GM19395 (cell line): Measurements from ENCODE around the gene TMEM236.

Experiments
- ATAC-seq: cut with Tn5 transposase; IDR thresholded peaks from one replicate; pipeline ENCODE4 v1.9.1; 2021; ENCODE audit warnings: mild to moderate bottlenecking, moderate library complexity; ENCODE audit not compliant: unreplicated experiment

Gene TMEM236

DNA sequence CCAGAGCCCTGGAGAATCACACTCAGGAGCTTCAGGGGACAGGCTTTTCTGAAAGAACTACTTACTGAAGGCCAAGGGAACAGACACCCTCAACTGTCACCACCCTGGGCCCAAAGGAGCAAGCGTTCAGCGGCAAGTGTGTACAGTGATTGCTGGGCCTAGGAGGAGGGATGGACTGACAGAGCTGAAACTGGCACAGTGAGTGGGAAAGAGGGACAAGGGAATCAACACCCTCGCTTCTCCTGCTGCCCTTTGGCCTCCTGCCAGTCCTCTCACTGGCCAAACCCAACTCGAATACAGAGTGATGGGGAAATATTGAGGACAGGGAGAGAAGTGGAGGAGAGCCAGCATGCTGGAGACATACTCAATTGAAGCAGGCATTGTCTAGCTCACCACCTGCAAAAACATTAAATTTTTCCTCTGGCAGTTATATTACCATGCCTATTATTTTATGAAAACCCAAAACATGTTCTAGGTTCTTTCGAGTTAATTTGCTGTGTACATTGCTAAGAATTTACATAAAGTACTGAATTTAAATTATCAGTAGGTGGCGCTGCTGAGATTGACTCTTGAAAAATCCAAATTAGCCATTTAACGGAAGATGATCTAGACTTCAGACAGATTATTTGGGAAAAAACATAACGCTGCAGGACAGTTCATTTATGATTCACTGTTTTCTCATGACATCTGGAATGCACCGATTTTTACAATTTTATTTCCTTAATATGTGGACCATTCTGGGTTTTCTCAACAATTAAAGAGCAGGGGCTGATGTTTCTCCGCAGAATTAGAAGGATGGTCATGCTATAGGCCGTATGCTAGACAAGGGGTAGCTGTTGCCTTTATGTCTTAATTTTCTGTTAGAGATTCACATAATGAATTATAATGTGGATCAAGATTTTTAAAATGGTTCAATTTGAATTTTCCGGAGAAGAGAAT lies 14.7 kb upstream of the TMEM236 start:
- ATAC-seq, result no peak

DNA sequence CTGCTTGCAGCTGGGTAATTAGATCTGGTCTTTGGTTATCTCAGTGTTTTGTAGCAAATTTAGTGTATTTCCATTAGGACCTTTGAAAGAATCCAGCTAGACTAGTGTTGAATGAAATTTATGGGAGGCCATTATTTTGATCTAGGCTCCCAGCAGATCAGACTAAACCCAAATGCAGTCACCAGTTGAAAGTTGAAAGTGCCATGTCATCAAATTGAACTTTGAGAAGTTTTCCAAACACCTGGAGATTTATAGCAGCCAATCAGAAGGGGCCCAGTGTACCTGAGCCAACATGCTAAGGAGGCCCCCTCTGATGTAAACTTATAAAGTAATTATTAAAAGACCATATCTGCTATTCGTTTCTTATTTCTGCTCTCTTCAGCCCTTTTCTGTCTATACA lies 11.3 kb upstream of the TMEM236 start:
- no peak for ATAC-seq

DNA sequence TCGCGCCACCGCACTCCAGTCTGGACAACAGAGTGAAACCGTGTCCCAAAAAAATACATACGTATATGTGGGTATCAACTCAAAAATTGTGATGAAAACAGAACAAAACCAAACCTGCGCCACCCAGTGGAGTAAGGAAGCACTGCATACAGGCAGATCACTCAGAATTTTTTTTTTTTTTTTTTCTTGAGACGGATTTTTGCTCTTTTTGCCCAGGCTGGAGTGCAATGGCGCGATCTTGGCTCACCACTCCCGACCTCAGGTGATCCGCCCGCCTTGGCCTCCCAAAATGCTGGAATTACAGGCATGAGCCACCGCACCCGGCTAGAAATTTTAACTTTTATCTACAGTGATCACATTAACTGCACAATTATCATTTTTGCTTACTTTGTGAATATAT lies 9.1 kb upstream of the TMEM236 start:
- no peak for ATAC-seq

DNA sequence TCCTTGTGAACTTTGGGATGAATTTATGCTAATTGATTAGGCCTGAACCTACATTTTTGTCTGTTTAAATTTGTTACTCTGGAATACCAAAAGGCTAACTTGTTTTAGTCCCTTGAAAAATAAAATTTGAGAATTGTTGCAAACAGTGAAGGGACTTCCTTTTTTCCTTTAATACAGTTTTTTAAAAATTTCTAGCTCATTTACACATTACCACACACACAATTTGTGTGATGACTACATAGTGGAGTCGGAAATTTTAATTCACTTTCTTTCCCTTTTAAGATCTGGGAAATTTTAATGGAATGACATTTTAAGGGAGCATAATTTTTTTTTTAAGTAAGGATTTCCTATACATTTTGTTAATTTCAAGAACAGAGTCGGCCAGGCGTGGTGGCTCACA lies 8.6 kb upstream of the TMEM236 start:
- no peak for ATAC-seq

DNA sequence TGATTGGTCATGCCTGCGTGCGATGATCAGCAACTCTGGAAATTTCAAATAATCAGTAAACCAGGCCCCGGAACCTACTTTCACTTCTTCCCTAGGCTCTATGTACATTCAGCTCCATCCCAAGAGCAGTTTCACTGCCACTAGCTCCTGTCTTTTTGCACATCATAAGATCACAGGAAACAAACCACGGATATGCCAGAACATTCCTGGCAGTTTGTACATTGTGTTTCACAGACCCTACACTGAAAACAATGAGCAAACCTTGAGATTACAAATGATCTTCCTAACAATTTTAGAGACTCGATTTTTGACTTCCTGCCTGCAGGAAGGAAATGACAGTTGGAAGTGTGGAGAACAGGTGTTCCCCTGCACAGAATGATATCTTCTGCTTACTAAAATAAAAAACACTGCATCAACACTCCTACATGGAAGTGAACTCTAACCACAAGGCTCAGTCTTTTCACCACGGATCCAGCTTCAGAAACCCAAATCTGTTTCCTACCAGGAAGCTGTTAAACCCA lies 7.6 kb upstream of the TMEM236 start:
- ATAC-seq, result no peak

DNA sequence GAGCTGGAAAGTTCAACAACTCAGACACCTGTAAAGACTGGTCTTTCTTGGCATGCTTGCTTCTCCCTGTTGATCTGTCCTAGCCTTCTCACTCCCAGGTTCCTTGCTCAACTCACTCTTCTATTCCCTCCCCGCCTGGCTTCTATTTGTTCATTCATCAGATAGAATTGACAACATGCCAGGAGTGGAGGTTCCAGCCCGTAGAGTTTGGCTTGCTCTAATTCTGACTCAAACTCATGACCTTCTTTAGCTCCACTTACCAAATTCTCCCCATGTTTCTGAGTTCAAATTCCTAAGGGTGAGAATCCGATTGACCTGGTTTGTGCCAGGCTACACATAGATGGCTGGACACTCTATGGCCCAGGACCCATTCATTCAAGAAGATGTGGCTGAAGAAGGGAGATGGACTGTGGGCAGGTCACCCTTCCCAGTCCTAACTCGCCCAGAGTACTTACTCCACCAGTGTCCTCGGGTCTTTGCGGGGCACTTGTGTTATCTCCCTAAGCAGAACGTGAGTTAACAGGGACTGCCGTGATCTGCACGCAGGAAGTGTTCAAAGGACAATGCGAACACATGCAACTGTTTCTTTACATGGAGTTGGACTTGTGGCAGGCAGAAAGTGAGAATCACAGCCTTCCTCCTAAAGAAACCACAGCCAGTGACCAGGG lies 4.0 kb upstream of the TMEM236 start:
- no peak for ATAC-seq

DNA sequence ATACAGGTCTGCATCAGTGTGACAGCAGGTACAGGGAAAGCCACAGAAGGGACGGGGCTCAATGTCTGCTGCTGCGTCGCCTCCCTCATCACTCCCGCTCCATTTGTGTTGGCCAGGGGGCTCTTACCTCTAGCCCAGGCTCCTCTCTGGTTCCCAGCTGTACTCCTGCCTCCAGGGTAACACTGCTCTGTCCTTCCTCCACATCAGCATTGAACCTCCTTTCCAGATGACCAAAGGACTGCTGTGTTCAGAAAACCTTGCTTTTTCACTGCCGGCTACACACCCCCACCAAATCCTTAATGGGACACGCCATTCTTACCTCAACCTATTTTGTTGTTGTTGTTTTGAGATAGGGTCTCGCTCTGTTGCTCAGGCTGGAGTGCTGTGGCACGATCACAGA lies 2.1 kb upstream of the TMEM236 start:
- ATAC-seq, result no peak

DNA sequence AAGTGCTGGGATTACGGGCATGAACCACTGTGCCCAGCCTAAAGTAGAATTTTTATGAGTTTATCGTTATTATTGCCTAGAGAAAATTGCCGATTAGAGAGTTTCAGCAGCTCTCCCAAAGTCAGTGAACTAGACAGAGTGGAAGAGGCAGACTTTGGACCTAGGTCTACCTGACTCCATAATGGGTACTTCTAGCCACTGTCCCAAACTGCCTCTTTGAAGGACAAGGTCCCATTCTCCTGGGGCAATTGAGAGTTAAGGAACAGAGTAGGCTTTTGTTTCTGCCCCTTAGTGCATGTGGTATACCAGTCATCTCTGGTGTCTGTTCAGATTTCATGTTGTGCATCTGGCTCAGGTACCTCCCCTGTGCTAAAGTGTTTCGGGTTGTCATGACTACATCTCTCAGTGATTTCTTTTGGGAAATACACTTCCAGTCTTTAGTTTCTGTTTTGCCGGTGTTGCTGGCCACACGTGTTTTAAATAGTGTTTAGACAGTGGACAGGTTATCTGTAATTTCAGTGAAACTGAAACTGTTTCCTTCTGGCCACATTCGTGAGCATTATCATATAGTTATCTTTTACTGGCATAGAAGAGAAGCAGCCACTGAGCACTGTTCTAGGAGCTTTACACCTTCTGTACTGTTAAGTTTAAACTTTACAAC lies 4.7 kb downstream of the TMEM236 start:
- peak; percentile 95 for ATAC-seq

DNA sequence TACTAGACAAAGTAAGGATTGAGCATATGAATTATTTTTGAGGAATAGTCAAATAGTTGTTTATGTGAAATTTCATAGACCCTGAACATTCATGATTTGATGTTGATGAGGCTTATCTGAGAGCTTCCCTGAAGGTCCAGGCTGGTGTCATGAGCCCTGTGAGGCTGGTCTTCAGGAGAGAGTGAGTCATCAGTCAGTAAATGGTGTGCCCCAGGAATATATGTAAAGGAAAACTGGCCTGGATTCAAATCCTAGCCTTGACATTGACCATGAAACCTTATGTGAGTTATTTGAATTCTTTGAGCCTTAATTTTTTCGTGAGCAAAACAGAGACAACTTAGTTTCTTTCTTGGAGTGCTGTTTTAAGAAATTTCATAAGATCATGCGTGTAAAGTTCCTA lies 6.2 kb downstream of the TMEM236 start:
- ATAC-seq, result no peak

DNA sequence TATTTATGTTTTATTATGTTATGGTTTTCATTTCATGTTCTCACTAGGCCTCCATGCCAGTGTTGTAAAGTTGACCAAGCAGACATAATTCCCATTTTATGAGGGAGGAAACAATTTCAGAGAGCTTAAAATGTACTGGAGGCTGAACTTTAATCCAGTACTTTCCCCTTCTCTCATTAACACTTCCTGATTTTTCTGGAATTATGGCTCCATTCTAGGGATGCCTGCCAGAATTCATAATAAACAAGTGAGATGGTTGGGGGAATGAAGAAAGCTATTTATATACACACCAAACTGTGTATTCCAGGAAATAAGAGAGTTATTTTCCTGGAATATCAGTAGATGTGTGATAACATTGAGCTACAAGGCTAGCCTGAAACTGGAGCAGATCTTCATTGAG lies 6.9 kb downstream of the TMEM236 start:
- no peak for ATAC-seq

DNA sequence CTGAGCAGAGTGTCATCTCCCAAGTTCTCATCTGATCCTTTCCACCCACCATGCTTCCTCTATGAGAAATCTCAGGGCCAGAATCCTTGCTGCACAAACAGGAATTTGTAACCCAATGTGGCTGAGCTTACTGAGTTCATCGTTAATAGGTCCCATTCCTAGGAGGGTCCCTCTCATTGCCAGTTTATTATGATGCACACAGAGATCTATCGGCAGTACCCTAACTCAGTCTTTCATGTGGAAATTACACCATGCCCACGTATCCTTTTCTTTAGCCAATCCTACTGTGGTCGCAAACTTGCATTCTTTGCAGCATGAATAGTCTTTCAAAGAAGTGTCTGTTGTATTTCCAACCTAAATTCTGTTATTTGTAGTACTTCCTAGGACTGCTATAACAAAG lies 12.1 kb downstream of the TMEM236 start:
- no peak for ATAC-seq

DNA sequence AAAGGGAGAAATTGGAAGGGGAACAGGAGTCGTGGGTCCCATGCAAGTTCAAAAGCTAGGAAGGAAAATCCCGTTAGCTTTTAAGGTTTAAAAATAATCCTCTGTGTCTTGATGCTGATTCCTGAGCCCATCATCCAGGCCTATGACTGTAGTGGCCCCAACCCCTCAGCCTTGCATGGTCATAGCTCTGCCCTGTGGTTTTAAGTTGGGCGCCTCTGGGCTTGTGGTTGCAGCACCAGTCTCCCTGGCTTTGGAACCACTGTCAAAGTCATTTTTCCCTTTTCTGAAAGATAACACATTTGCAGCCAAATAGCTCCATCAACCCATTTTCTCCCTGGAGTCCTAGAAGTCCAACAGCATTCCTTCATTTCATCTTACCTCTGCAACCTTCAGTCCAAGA lies 13.6 kb downstream of the TMEM236 start:
- no peak for ATAC-seq

DNA sequence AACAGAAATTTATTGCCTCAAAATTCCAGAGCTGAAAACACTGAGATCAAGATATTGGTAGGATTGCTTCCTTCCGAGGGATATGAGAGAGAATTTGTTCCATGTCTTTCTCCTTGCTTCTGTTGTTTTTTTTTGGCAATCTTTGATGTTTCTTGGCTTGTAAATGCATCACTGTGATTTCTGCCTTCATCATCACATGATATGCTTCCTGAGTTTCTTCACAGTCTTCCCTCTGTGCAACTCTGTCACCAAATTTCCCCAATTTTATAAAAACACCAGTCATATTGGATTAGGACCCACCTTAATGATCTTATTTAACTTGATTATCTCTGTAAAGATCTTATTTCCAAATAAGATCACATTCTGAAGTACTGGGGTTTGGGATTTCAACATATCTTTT lies 14.7 kb downstream of the TMEM236 start:
- ATAC-seq, result no peak

DNA sequence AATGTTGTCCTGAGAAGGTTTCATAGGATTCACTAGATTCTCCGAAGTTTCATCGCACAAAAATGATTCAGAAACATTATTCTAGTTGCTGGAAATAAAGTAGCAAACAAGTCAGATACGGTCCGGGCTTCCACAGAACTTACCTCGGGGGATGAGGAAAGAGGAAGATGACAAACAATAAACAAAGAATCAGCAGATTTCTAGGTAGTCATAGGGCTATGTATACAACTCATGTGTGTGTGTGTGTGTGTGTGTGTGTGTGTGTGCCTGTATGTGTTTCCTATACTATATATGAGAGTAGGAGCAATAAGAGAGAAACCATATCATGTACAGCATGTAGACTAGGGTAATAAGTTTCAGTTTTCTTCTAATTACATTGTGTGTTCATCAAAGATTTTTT lies 16.5 kb downstream of the TMEM236 start:
- no peak for ATAC-seq

DNA sequence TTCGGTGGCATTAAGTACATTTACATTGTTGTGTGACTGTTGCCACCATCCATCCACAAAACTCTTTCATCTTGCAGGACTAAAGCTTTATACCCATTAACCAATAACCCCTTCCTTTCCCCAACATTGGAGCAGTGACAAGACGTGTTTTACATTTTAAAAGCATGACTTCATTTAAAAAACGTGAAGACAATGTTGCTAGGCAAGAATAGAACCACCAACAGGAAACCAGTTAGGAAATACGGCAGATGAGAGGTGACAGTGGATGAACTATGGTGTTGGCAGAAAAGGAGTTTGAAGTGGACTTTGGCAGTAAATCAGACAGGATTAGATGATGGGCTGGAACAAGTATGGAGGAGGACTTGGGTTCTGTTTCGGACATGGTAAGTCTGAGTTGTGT lies 17.0 kb downstream of the TMEM236 start:
- ATAC-seq, result no peak

DNA sequence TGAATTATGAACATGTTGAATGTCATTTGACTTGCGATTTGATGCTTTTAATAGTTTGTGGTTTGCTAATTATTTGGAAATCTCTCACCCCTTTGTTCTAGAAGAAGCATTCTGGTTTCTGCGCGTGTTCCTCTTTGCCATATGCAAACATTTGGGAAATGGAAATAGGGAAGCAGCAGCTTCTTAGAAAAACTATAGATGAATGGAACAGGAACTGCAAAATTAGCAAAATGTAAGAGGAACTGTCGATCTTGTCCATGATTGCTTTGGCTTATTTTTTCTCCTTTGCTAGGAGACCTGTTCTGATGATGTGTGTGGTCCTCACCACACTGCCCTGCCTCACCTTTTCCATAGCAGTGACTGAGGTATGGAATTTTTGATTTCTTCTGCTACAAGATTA lies 19.0 kb downstream of the TMEM236 start:
- ATAC-seq, result no peak

DNA sequence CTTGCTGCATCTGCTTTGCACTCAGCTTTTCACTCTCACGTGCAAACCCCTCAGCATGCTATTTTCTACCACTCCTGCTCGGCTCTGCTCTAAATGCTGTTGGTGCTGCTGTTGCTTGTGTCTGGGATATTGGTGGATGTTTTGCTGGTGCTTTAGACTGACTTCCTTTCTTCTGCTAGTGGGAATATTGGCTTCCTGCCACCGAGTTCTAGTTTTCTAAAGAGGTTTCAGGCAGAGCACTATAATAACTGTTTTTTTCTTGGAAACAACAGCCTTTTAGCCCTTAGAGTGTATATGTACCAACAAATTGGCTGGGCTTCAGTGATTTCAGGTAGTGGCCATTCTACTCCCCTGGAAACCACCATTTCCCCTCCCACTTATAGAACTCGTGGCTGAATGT lies 27.8 kb downstream of the TMEM236 start:
- ATAC-seq, result no peak

DNA sequence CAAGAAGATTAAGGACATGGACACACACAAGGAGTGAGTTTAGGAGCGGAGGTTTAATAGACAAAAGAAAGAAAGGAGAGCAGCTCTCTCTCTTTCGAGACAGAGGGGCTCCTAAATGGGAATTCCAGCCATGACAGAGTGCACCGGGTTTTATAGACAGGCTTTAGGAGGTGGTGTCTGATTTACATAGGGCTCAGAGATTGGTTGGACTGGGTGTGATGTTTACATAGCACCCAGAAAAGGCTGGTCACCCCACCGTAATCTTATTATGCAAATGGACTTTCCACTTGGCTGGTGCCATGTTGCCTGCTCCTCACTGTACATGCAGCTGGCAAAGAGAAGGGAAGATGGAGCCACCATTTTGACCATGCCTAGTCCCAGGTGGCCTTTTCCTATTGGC lies 28.7 kb downstream of the TMEM236 start:
- ATAC-seq, result no peak

DNA sequence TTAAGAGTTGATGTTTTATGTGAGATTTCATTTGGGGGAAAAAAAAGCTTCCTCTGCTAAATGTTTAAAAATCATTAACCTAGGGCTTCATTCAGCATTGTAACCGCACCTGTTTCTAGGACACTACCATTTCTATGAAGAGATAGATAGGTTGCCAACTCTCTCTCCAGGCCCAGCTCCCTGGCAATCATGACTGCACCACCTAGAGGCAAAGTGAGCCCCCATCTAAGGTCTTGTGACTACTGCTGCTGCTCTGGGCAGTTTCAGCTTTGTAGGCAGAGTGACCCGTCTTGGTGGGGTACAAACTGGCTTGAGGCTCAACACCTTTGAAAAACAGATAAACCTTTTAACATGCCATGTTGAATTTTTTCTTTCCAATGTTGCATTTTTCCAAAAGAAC lies 29.9 kb downstream of the TMEM236 start:
- no peak for ATAC-seq

DNA sequence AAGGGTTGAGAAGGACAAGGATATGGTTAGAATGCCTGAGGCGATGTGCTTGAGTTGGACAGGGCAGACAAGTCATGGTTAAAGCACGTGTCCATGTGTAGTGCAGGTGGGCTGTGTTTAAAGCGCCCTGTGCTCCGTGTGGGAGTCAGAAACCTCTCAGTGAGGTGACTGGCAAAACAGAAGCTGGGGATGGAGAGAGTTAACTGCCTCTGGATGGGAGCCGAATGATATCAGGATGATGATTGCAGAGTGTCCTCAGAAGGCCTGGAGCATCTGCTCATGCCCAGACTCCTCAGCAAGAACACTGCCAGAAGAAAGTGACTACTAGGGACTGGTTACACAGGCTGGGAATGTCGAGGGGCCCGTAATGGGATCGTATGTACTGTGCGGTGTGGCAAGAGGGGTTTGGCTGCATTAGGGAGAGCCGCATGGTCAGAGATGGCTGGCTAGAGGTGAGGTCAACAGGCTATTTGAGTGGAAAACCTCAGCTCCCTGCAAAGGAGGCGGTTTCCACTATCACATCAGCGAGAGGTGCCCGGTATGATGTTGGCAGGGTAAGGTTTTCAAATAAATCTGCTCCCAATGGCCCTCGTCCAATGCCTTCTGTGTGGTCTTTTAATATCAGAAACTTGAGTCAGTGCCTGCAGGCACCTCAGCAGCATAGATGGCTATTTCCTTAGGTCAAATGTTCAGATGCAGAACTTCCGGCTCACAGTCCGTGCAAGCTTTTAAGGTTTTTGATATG lies 31.1 kb downstream of the TMEM236 start:
- ATAC-seq, result no peak

DNA sequence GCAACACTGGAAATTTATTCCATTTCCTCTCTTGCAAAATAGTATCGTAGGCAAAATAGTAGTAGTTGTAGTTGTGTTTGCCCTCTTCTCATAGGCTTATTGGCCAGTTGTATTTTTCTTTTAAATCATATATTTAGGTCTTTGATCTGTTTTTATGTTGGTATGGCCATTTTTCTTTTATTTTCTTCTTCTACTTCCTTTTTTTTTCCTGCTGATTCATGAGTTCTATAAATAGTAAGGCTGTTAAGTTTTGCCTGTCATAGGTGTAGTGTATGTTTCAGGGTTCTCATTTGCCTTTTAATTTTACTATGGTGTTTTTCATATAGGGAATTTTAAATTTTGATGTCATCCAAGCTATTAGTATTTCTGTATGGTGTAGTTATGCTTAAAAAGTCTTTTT lies 31.8 kb downstream of the TMEM236 start:
- no peak for ATAC-seq
